Measurements from ENCODE around the gene OTUD1.

The OTUD1 gene

DNA sequence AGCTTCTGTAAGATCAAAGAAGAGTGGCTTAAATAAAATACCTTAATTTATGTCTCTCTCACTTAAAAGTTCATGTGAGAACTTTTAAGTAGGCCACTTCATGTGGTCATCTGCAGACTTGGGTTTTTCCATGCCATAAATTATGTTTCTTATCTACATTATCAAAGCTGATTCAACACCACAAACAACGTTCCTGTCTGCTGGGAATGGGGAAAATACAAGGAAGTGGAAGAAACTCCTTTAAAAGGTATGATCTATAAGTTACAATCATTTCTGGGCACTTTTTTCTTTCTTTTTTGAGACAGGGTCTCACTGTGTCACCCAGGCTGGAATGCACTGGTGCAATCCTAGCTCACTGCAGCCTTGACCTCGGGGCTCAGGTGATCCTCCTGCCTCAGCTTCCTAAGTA, 16.9 kb upstream of the OTUD1 start:
- no peak for DNase-seq

GRCh38 chr10:23432166-23432565, 6.7 kb upstream of the OTUD1 start:
- DNase-seq = no peak

GRCh38 chr10:23432639-23433038, 6.2 kb upstream of the OTUD1 start:
- DNase-seq = no peak

GRCh38 chr10:23433701-23434100, 5.2 kb upstream of the OTUD1 start:
- DNase-seq = no peak

- no peak for DNase-seq
These were observed 3.5 kb upstream of the OTUD1 start for GRCh38 chr10:23435378-23435777.

- DNase-seq = no peak
These were observed 1.9 kb upstream of the OTUD1 start for GRCh38 chr10:23436983-23437382.

DNA sequence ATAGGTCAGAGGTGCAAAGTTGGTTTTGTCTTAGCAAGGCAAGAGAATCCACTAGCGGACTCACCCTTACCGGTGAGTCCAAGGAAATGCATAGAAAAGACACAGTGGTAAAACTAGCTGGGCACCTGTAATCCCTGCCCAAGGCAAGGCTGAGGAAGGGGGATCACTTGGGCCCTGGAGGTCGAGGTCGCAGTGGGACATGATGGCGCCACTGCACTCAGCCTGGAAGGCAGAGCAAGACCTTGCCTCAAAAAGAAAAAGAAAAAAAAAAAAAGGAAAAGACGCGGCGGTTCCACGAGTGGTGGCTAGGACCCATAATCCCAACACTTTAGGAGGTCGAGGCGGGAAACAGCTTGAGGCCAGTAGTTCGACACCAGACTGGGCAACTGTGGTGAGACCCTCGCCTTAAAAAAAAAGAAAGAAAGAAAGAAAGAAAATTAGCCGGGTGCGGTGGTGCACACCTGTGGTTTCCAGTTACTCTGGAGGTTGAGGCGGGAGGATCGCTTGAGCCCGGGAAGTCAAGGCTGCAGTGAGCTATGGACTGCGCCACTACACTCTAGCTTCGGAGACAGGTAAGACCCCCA, 820 bp upstream of the OTUD1 start:
- DNase-seq = no peak

DNA sequence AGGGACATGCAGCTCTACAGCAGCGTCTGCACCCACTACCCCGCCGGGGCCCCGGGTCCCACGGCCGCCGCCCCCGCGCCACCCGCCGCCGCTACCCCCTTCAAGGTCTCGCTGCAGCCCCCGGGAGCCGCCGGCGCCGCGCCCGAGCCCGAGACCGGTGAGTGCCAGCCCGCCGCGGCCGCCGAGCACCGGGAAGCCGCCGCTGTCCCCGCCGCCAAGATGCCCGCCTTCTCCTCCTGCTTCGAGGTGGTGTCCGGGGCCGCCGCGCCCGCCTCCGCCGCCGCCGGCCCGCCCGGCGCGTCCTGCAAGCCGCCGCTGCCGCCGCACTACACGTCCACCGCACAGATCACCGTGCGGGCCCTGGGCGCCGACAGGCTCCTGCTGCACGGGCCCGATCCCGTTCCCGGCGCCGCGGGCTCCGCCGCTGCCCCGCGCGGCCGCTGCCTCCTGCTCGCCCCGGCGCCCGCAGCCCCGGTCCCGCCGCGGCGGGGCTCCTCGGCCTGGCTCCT, 631 bp downstream of the OTUD1 start:
- no peak for DNase-seq

DNA sequence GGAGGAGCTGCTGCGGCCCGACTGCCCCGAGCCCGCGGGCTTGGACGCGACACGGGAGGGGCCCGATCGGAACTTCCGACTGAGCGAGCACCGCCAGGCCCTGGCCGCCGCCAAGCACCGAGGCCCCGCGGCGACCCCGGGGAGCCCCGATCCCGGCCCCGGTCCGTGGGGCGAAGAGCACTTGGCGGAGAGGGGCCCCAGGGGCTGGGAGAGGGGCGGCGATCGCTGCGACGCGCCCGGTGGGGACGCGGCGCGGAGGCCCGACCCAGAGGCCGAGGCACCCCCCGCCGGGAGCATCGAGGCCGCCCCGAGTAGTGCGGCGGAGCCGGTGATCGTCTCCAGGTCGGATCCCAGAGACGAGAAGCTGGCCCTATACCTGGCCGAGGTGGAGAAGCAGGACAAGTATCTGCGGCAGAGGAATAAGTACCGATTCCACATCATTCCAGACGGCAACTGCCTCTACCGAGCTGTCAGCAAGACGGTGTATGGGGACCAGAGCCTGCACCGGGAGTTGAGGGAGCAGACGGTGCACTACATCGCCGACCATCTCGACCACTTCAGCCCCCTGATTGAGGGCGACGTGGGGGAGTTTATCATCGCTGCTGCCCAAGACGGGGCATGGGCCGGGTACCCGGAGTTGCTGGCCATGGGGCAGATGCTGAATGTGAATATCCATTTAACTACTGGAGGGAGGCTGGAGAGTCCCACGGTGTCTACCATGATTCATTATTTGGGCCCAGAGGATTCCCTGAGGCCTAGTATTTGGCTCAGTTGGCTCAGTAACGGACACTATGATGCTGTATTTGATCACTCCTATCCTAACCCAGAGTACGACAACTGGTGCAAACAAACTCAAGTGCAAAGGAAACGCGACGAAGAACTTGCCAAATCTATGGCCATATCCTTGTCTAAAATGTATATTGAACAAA, 1.4 kb downstream of the OTUD1 start:
- DNase-seq = no peak

DNA sequence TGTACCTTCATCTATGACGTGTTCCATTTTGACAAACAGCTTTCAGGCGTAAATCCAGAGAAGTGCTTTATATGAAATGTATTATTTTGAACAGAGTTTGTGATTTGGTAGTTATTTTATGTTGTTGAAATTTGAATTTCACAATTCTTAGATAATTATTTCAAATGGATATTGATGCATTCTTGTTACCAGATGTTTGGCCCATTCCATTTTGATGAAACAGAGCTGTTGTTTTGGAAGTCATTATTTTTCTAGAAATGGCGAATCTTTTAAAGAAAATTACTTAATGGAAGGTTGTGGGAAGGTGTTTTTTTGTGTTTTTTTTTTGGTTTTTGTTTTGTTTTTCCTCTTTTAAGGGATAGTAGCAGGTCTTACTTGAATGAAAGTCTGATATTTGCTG, 2.4 kb downstream of the OTUD1 start:
- no peak for DNase-seq

DNA sequence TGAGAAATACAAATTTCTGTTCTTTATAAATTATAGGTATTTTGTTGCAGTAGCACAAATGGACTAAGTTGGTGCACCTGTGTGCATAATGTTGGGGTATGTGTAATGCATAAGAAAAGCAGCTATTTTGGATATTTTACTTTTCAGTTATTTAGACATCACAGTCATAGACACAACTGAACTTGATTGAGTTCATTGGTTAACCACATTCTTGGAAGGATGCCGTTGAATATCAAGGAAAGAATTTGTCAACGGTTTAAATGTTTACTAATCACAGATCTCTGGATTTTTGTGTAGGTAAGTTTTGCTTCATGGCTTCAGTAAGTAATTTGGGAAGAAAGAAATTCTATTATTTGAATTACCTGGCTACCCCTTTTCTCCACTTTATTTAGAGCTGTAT, 4.1 kb downstream of the OTUD1 start:
- DNase-seq = no peak

- no peak for DNase-seq
These were observed 6.7 kb downstream of the OTUD1 start for GRCh38 chr10:23445591-23445990.

DNA sequence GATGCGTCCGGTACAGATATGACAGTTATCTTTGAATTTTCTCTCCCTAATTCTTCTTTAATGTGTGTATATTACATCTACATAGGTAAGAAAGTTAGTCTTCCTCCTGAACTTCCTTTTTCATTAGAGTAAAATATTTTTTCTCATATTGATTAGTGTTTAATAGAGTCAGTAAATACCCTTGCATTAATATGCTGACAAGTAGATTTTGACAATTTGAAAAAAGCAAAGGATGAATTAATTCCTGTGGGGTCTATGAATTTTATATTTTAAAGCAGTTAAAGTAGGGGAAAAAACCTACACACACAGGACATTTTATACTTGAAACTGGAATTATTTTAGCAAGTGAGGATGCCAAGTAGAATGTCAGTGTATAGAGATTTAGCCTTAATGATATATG, 9.4 kb downstream of the OTUD1 start:
- DNase-seq = no peak

DNA sequence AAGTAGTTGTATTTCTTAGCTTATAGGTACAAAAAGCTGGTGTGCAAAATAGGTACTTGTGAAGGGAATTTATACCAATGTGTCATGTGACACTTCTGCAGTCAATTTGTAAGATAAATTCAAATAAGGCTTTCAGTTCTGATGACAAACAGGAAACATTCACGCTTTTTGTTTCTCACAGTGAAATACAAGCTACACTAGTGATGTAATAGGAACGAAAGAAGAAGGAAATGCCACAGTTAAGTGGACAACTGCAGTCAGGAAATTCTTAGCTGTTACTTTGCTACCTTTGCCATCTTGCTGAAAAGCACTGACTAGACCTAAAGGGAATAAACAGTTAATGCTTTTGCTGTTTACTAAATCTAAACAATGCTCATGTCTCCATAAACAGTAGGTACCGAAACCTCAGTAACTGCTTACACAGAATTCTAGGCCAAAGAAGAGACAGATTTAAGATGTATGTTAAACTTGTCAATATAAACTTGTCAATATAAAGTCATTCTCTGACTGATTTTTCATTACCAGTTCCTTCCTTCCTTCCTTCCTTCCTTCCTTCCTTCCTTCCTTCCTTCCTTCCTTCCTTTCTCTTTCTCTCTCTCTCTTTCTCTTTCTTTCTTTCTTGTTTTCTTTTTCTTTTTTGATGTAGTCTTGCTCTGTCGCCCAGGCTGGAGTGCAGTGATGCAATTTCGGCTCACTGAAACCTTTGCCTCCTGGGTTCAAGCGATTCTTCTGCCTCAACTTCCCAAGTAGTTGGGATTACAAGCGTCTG, 10.1 kb downstream of the OTUD1 start:
- DNase-seq = no peak

- DNase-seq = no peak
These were observed 13.3 kb downstream of the OTUD1 start for GRCh38 chr10:23452033-23452655.

DNA sequence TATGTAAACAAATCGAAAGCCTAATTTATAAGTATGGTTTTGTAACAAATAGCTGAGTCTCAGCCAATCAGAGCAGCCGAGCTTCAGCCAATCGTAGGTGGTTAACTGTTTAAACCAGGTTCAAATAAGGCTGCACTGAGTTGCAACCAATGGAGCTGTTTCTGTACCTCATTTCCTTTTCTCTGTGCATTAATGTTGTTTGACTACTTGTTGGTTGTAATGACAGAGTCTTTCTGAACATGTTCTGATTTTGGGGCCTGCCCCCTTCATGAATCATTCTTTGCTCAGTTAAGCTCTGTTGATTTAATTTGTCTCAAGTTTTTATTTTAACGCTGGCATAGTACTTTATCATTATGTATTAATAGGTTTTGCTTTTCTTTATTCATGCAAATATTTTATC, 14.6 kb downstream of the OTUD1 start:
- no peak for DNase-seq

DNA sequence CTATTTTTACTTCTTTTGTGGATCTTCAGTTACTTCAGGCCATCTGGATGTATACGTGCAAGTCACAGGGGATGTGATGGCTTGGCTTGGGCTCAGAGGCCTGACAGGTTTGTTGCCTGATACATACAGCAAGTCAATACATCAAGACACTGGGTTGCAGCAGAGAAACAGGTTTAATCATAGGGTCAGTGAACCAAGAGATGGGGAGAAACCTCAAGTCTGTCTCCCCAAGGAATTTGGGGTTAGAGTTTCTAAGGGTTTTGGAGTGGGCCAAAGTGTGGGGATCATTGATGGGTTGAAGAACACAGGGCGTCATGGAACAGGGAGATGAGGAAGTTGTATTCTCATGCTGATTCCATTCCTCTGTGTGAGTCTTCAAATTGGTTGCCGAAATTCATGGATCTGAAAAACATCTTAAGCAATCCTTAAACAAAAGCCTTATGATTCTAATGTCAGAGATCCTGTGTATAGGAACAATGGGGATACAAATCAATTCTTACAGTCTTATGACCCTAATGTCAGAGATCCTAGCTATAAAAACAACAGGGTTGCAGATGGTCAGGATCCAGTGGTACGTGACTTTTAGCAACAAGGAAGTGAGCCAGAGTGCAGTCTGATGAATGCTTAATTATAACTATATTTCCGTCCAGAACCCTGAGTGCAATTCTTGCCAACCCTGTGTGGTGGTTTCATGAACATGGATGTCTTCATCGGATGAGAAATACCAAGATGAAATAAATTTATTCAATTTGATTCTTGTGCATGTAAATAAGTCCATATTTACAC, 18.9 kb downstream of the OTUD1 start:
- DNase-seq = no peak

- peak; percentile 11 for DNase-seq
These were observed 20.5 kb downstream of the OTUD1 start for GRCh38 chr10:23459308-23459939.

DNA sequence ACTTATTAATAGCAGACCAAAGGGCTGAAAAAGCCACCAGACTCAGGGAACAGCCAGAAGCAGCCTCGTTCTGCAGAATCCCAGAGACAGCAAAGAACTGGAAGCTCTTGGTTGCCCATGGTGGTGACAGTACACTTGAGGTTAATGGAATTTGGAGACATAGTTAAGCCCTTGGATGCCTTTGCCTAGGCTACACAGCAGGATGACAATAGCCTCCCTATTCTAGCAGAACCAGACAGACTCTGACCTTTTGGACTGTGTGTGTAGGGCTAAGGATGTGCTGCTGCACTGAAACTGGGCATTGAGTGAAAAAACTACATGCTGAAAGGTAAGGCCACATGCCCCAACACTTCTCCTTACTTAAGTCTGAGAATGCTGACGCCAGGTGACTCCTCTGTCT, 22.7 kb downstream of the OTUD1 start:
- no peak for DNase-seq

GRCh38 chr10:23467012-23467411, 28.1 kb downstream of the OTUD1 start:
- DNase-seq = no peak

- no peak for DNase-seq
These were observed 28.7 kb downstream of the OTUD1 start for GRCh38 chr10:23467548-23467947.
